HL-60/S4 treated with phorbol 12-myristate 13-acetate at 8.2 ng/mL for 4 days and 3 days (cell line): ENCODE results near the gene P2RY8.
"Not testable (repeated sequence)": the region's sequence is repeated elsewhere in the genome, so short reads cannot be mapped to it uniquely, and the experiment has no call there.

Experiments used
- in situ Hi-C: fragments of 300-500 bp; cut with MboI; formaldehyde crosslinking; loops from 2 replicates; pipeline ENCODE4 v1.15.0; 2022; ENCODE audit warnings: low sequenced_read_pairs

The P2RY8 gene

GRCh38 chrX:1537031-1537715 is at the start of gene P2RY8:
Gene P2RY8 (minus strand): TSS chrX:1537185. CDS start chrX:1466558, 70,627 bp downstream.
- in situ Hi-C loops, result no loop called here

GRCh38 chrX:1584237-1585011 is 47.4 kb upstream of the P2RY8 start:
- in situ Hi-C loops, result loop anchor here (25.0 kb wide), 1 partner anchor 122 kb away; the partner anchor contains the start of gene ASMTL

GRCh38 chrX:1582686-1583437 is 45.9 kb upstream of the P2RY8 start:
- in situ Hi-C loops, result loop anchor here (25.0 kb wide), 1 partner anchor 121 kb away; the partner anchor contains the start of gene ASMTL

- in situ Hi-C loops, result loop anchor here (25.0 kb wide), 1 partner anchor 119 kb away; the partner anchor contains the start of gene ASMTL
Observed at GRCh38 chrX:1581132-1581531, 44.1 kb upstream of the P2RY8 start.

GRCh38 chrX:1578511-1579173 is 41.7 kb upstream of the P2RY8 start:
- in situ Hi-C loops, result loop anchor here (25.0 kb wide), 1 partner anchor 116 kb away; the partner anchor contains the start of gene ASMTL

- in situ Hi-C loops, result loop anchor here (25.0 kb wide), 1 partner anchor 116 kb away; the partner anchor contains the start of gene ASMTL
Observed at GRCh38 chrX:1577845-1578244, 40.9 kb upstream of the P2RY8 start.

- in situ Hi-C loops, result loop anchor here (25.0 kb wide), 1 partner anchor 114 kb away; the partner anchor contains the start of gene ASMTL
Observed at GRCh38 chrX:1576201-1576992, 39.4 kb upstream of the P2RY8 start.

GRCh38 chrX:1574181-1574580 is 37.2 kb upstream of the P2RY8 start:
- in situ Hi-C loops, result not testable (repeated sequence)

GRCh38 chrX:1564750-1565683 is 28.0 kb upstream of the P2RY8 start:
- in situ Hi-C loops, result no loop called here

GRCh38 chrX:1564077-1564476 is 27.1 kb upstream of the P2RY8 start:
- in situ Hi-C loops, result not testable (repeated sequence)

GRCh38 chrX:1561164-1561563 is 24.2 kb upstream of the P2RY8 start:
- in situ Hi-C loops, result no loop called here

- in situ Hi-C loops, result no loop called here
Observed at GRCh38 chrX:1558761-1559468, 21.9 kb upstream of the P2RY8 start.

- in situ Hi-C loops, result not testable (repeated sequence)
Observed at GRCh38 chrX:1557442-1557841, 20.5 kb upstream of the P2RY8 start.

GRCh38 chrX:1555370-1555769 is 18.4 kb upstream of the P2RY8 start:
- in situ Hi-C loops, result no loop called here

GRCh38 chrX:1554469-1555210 is 17.7 kb upstream of the P2RY8 start:
- in situ Hi-C loops, result no loop called here

GRCh38 chrX:1551959-1552546 is 15.1 kb upstream of the P2RY8 start:
- in situ Hi-C loops, result no loop called here

GRCh38 chrX:1546691-1547251 is 9.8 kb upstream of the P2RY8 start:
- in situ Hi-C loops, result no loop called here
